ENCODE data around the gene SMU1.
A peak's percentile ranks its signal among the peaks of the same experiment; 100 is the strongest.

SMU1 gene

GRCh38 chr9:33024126-33024965, 52.1 kb downstream of the SMU1 start:
- Histone ChIP-seq H3K23ac (ENCODE audit: low read length in 2 of 2) (no peak overlapping the region), H3K27me3 (ENCODE audit: control insufficient read depth in 1 of 2, insufficient read depth in 1 of 2, low read length in 2 of 2) (no peaks in the 10 kb centered on the region), H3K79me1 (replicated peaks; ENCODE audit: low read length, poor library complexity, severe bottlenecking) (peaks cover 17% of the 10 kb centered on the region), H3K4me1 (ENCODE audit: control insufficient read depth, insufficient read depth, low read depth, low read length) (peaks cover 15% of the 10 kb centered on the region), H3K36me3 (ENCODE audit: control insufficient read depth in 1 of 2, insufficient read depth in 2 of 2, low read depth in 1 of 2, low read length in 2 of 2) (peaks cover 15 to 45% of the 10 kb centered on the region in 2 experiments), H2BK15ac (ENCODE audit: low read depth, poor library complexity, severe bottlenecking) (no peak overlapping the region), H4K91ac (ENCODE audit: low read length) (no peak overlapping the region), H3K4me2 (ENCODE audit: low read length, poor library complexity, severe bottlenecking) (peak overlapping the region; percentile 83), H2AK5ac (ENCODE audit: low read length, severe bottlenecking) (peak overlapping the region; percentile 6), H3K4me3 (ENCODE audit: insufficient read depth in 1 of 2, low read depth in 1 of 2, low read length in 2 of 2) (peak overlapping the region; percentile 80 to 99), H2AFZ (ENCODE audit: low read depth, low read length) (no peak overlapping the region), H3K4ac (ENCODE audit: low read depth in 1 of 2, low read length in 2 of 2) (peak overlapping the region; percentile 59 to 63), H3K18ac (ENCODE audit: low read depth in 1 of 2, low read length in 2 of 2) (peak overlapping the region; percentile 4 to 44), H3K27ac (ENCODE audit: low read length, poor library complexity, severe bottlenecking) (peak overlapping the region; percentile 94), H3K9ac (ENCODE audit: low read length) (peak overlapping the region; percentile 100), H2BK5ac (ENCODE audit: low read depth, low read length, poor library complexity, severe bottlenecking) (no peak overlapping the region), H4K8ac (ENCODE audit: low read length) (peak overlapping the region; percentile 79), H3K14ac (ENCODE audit: low read length in 2 of 2) (no peak overlapping the region), H3K9me3 (ENCODE audit: control insufficient read depth, low read length) (no peaks in the 10 kb centered on the region), H2BK120ac (ENCODE audit: low read depth, low read length) (no peak overlapping the region), H2BK12ac (ENCODE audit: low read length in 2 of 2) (no peak overlapping the region)
- DNase-seq, result no peak
- WGBS, result 31% methylated on average over 33 of the region's 33 CpGs

DNA sequence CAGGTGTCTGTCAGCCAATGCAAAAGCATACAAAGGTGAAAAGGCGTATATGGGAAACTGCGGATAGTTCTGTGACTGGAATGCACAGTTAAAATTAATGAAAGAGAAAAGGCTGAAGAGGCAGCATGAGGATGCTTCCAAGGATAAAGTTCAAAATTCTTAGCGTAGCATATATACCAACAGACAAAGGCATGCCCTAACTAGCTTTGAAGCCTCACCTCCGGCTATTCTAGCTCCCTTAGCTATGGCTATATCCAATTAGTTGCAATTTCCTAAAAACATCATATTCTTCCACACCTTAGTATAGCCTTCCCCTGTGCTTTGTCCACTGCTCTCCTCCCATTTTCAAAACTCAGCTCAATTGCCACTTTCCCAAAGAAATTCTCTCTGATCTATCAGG, 52.8 kb downstream of the SMU1 start:
- Histone ChIP-seq H3K4me2 (ENCODE audit: low read length, poor library complexity, severe bottlenecking) (peak overlapping the region; percentile 83), H3K4me1 (ENCODE audit: control insufficient read depth, insufficient read depth, low read depth, low read length) (peaks cover 15% of the 10 kb centered on the region), H2BK12ac (ENCODE audit: low read length in 2 of 2) (no peak overlapping the region), H4K91ac (ENCODE audit: low read length) (no peak overlapping the region), H4K8ac (ENCODE audit: low read length) (no peak overlapping the region), H2AFZ (ENCODE audit: low read depth, low read length) (no peak overlapping the region), H3K18ac (ENCODE audit: low read depth in 1 of 2, low read length in 2 of 2) (no peak overlapping the region), H3K14ac (ENCODE audit: low read length in 2 of 2) (no peak overlapping the region), H3K27me3 (ENCODE audit: control insufficient read depth in 1 of 2, insufficient read depth in 1 of 2, low read length in 2 of 2) (no peaks in the 10 kb centered on the region), H3K23ac (ENCODE audit: low read length in 2 of 2) (no peak overlapping the region), H3K36me3 (ENCODE audit: control insufficient read depth in 1 of 2, insufficient read depth in 2 of 2, low read depth in 1 of 2, low read length in 2 of 2) (peaks cover 15 to 41% of the 10 kb centered on the region in 2 experiments), H2BK5ac (ENCODE audit: low read depth, low read length, poor library complexity, severe bottlenecking) (no peak overlapping the region), H3K9ac (ENCODE audit: low read length) (peak overlapping the region; percentile 100), H3K4ac (ENCODE audit: low read depth in 1 of 2, low read length in 2 of 2) (no peak overlapping the region), H3K79me1 (replicated peaks; ENCODE audit: low read length, poor library complexity, severe bottlenecking) (peaks cover 17% of the 10 kb centered on the region), H2BK15ac (ENCODE audit: low read depth, poor library complexity, severe bottlenecking) (no peak overlapping the region), H3K9me3 (ENCODE audit: control insufficient read depth, low read length) (no peaks in the 10 kb centered on the region), H2BK120ac (ENCODE audit: low read depth, low read length) (no peak overlapping the region), H3K4me3 (ENCODE audit: insufficient read depth in 1 of 2, low read depth in 1 of 2, low read length in 2 of 2) (peak overlapping the region in 1 of 2 experiments; percentile 99), H2AK5ac (ENCODE audit: low read length, severe bottlenecking) (no peak overlapping the region), H3K27ac (ENCODE audit: low read length, poor library complexity, severe bottlenecking) (no peak overlapping the region)
- 95% methylated on average over 4 of the region's 4 CpGs for WGBS
- DNase-seq, result no peak

GRCh38 chr9:33022755-33023154, 53.7 kb downstream of the SMU1 start:
- no peak overlapping the region for H3K27ac ChIP-seq (ENCODE audit: low read length, poor library complexity, severe bottlenecking)
- no peak overlapping the region for H2BK120ac ChIP-seq (ENCODE audit: low read depth, low read length)
- H3K79me1 ChIP-seq (replicated peaks; ENCODE audit: low read length, poor library complexity, severe bottlenecking), result peaks cover 18% of the 10 kb centered on the region
- H3K14ac ChIP-seq (ENCODE audit: low read length in 2 of 2), result no peak overlapping the region
- H3K18ac ChIP-seq (ENCODE audit: low read depth in 1 of 2, low read length in 2 of 2), result no peak overlapping the region
- peaks cover 15 to 34% of the 10 kb centered on the region in 2 experiments for H3K36me3 ChIP-seq (ENCODE audit: control insufficient read depth in 1 of 2, insufficient read depth in 2 of 2, low read depth in 1 of 2, low read length in 2 of 2)
- no peak for DNase-seq
- H2BK15ac ChIP-seq (ENCODE audit: low read depth, poor library complexity, severe bottlenecking), result no peak overlapping the region
- H3K4me1 ChIP-seq (ENCODE audit: control insufficient read depth, insufficient read depth, low read depth, low read length), result peaks cover 15% of the 10 kb centered on the region
- H3K9me3 ChIP-seq (ENCODE audit: control insufficient read depth, low read length), result no peaks in the 10 kb centered on the region
- no peak overlapping the region for H4K8ac ChIP-seq (ENCODE audit: low read length)
- H4K91ac ChIP-seq (ENCODE audit: low read length), result no peak overlapping the region
- H3K4me3 ChIP-seq (ENCODE audit: insufficient read depth in 1 of 2, low read depth in 1 of 2, low read length in 2 of 2), result peak overlapping the region in 1 of 2 experiments; percentile 27
- WGBS, result 94% methylated on average over 6 of the region's 7 CpGs
- no peak overlapping the region for H3K4ac ChIP-seq (ENCODE audit: low read depth in 1 of 2, low read length in 2 of 2)
- no peak overlapping the region for H3K4me2 ChIP-seq (ENCODE audit: low read length, poor library complexity, severe bottlenecking)
- no peaks in the 10 kb centered on the region for H3K27me3 ChIP-seq (ENCODE audit: control insufficient read depth in 1 of 2, insufficient read depth in 1 of 2, low read length in 2 of 2)
- H2AK5ac ChIP-seq (ENCODE audit: low read length, severe bottlenecking), result no peak overlapping the region
- H2BK12ac ChIP-seq (ENCODE audit: low read length in 2 of 2), result no peak overlapping the region
- peak overlapping the region in 1 of 2 experiments; percentile 14 for H3K23ac ChIP-seq (ENCODE audit: low read length in 2 of 2)
- no peak overlapping the region for H2AFZ ChIP-seq (ENCODE audit: low read depth, low read length)
- H2BK5ac ChIP-seq (ENCODE audit: low read depth, low read length, poor library complexity, severe bottlenecking), result no peak overlapping the region
- peak overlapping the region; percentile 42 for H3K9ac ChIP-seq (ENCODE audit: low read length)

DNA sequence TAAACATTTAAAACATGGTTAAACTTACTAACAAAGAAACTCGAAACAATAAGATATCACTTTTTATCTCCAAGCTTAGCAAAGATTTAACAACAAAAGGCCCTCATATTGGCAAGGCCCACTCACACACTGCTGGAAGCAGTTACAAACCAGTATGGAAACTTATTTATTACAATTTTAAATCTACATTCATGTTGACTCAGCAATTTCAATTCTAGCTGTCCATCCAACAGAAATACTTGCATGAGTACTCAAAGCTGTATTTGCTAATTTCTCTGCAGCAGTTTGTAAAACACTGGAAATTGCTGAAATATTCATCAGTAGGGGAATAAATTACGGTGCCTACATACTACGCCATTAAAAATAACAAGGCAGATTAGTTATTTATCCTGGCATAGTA, 54.2 kb downstream of the SMU1 start:
- H3K23ac ChIP-seq (ENCODE audit: low read length in 2 of 2), result no peak overlapping the region
- no peak overlapping the region for H4K91ac ChIP-seq (ENCODE audit: low read length)
- H3K9ac ChIP-seq (ENCODE audit: low read length), result peak overlapping the region; percentile 42
- H3K27me3 ChIP-seq (ENCODE audit: control insufficient read depth in 1 of 2, insufficient read depth in 1 of 2, low read length in 2 of 2), result no peaks in the 10 kb centered on the region
- no peak overlapping the region for H2BK120ac ChIP-seq (ENCODE audit: low read depth, low read length)
- no peak overlapping the region for H3K4me2 ChIP-seq (ENCODE audit: low read length, poor library complexity, severe bottlenecking)
- no peak overlapping the region for H2BK15ac ChIP-seq (ENCODE audit: low read depth, poor library complexity, severe bottlenecking)
- no peak overlapping the region for H2BK5ac ChIP-seq (ENCODE audit: low read depth, low read length, poor library complexity, severe bottlenecking)
- no peak overlapping the region for H2BK12ac ChIP-seq (ENCODE audit: low read length in 2 of 2)
- H3K4me3 ChIP-seq (ENCODE audit: insufficient read depth in 1 of 2, low read depth in 1 of 2, low read length in 2 of 2), result peak overlapping the region in 1 of 2 experiments; percentile 27
- H3K18ac ChIP-seq (ENCODE audit: low read depth in 1 of 2, low read length in 2 of 2), result no peak overlapping the region
- H2AK5ac ChIP-seq (ENCODE audit: low read length, severe bottlenecking), result no peak overlapping the region
- H3K36me3 ChIP-seq (ENCODE audit: control insufficient read depth in 1 of 2, insufficient read depth in 2 of 2, low read depth in 1 of 2, low read length in 2 of 2), result peaks cover 10 to 29% of the 10 kb centered on the region in 2 experiments
- no peaks in the 10 kb centered on the region for H3K9me3 ChIP-seq (ENCODE audit: control insufficient read depth, low read length)
- peaks cover 10% of the 10 kb centered on the region for H3K4me1 ChIP-seq (ENCODE audit: control insufficient read depth, insufficient read depth, low read depth, low read length)
- DNase-seq, result no peak
- peaks cover 19% of the 10 kb centered on the region for H3K79me1 ChIP-seq (replicated peaks; ENCODE audit: low read length, poor library complexity, severe bottlenecking)
- WGBS, result 94% methylated on average over 3 of the region's 3 CpGs
- no peak overlapping the region for H3K14ac ChIP-seq (ENCODE audit: low read length in 2 of 2)
- H4K8ac ChIP-seq (ENCODE audit: low read length), result no peak overlapping the region
- H3K4ac ChIP-seq (ENCODE audit: low read depth in 1 of 2, low read length in 2 of 2), result no peak overlapping the region
- H3K27ac ChIP-seq (ENCODE audit: low read length, poor library complexity, severe bottlenecking), result no peak overlapping the region
- H2AFZ ChIP-seq (ENCODE audit: low read depth, low read length), result no peak overlapping the region
